OCI-LY3 (cell line): ENCODE data around the gene LMX1A.

Source experiments
- H2AFZ ChIP-seq: fragments of 200-600, 300-600 bp; shearing (Covaris generic); 2 replicates; pipeline ENCODE4 v1.6.0; 2014; ENCODE audit warnings: antibody characterized with exemption, low read depth, low read length
- H3K27ac ChIP-seq: fragments of 200-600, 300-600 bp; sonication (generic); 2 replicates; pipeline ENCODE4 v1.5.1; 2014; ENCODE audit warnings: mild to moderate bottlenecking, low read length, moderate library complexity, mixed read lengths
- H3K27me3 ChIP-seq: fragments of 200-600, 300-600 bp; sonication (generic); 2 replicates; pipeline ENCODE4 v1.6.1; 2014; ENCODE audit warnings: low read depth, low read length, mixed read lengths
- H3K36me3 ChIP-seq: fragments of 200-600, 300-600 bp; sonication (generic); replicated peaks from 2 replicates; pipeline ENCODE3; 2014; ENCODE audit warnings: low read depth, low read length, mixed read lengths
- H3K4me1 ChIP-seq: fragments of 300-600, 200-600 bp; sonication (generic); 2 replicates; pipeline ENCODE4 v1.6.1; 2014; ENCODE audit warnings: low read length, mixed read lengths
- H3K4me2 ChIP-seq: fragments of 200-600, 300-600 bp; sonication (generic); 2 replicates; pipeline ENCODE4 v1.6.1; 2014; ENCODE audit warnings: low read length, mixed read lengths
- H3K4me3 ChIP-seq: fragments of 300-600, 200-600 bp; sonication (generic); 2 replicates; pipeline ENCODE4 v1.5.1; 2014; ENCODE audit warnings: antibody characterized with exemption, mild to moderate bottlenecking, low read length, moderate library complexity
- H3K79me2 ChIP-seq: fragments of 300-600, 200-600 bp; shearing (Covaris generic); 2 replicates; pipeline ENCODE4 v1.6.1; 2014; ENCODE audit warnings: mild to moderate bottlenecking, low read length, mixed read lengths
- H3K9ac ChIP-seq: fragments of 300-600, 200-600 bp; shearing (Covaris generic); 2 replicates; pipeline ENCODE4 v1.6.0; 2014; ENCODE audit warnings: mild to moderate bottlenecking, low read length, moderate library complexity
- H3K9me3 ChIP-seq: fragments of 200-600, 300-600 bp; shearing (Covaris generic); 2 replicates; pipeline ENCODE4 v1.6.1; 2014; ENCODE audit warnings: low read length, mixed read lengths; ENCODE audit not compliant: insufficient read depth
- H4K20me1 ChIP-seq: fragments of 200-600, 300-600 bp; sonication (generic); 2 replicates; pipeline ENCODE4 v1.6.1; 2016; ENCODE audit warnings: low read length, mixed read lengths; ENCODE audit not compliant: insufficient read depth
- EZH2phosphoT487 ChIP-seq: fragments of 200-600 bp; shearing (Covaris generic); IDR thresholded peaks from 2 replicates; pipeline ENCODE4 v1.6.1; 2018; ENCODE audit warnings: antibody characterized with exemption, mixed run types, low read depth
- TF ChIP-seq, protein P1 (sequence below): fragments of 200-600, 300-600 bp; sonication (generic); IDR thresholded peaks from 2 replicates; pipeline ENCODE4 v1.5.1; 2014; ENCODE audit warnings: antibody characterized with exemption, low read length, low read depth

Gene LMX1A

DNA sequence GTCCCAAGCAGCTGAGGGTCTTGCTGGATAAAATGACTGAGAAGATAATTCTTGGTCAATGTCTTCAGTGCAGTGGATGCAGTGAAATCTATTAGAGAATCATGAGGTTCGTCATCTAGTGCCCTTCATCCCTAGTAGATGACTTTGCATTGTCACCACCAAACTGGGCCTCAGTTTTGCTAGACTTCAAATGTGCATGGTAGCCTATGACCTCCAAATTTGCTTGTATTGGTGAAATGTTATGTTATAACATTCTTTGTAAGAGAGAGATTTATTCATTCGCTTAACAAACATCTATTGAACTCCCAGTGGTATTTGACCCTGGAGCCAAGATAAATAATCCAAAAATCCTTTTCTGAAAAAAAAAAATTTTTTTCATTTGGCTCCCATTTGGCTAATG is 183.8 kb downstream of the LMX1A start:
- no peak overlapping the region for H2AFZ ChIP-seq
- H3K4me3 ChIP-seq = no peak overlapping the region
- H3K4me2 ChIP-seq = no peak overlapping the region
- no peaks in the 10 kb centered on the region for H3K79me2 ChIP-seq
- no peaks in the 10 kb centered on the region for H3K9me3 ChIP-seq
- no peak overlapping the region for H3K9ac ChIP-seq
- no peaks in the 10 kb centered on the region for H3K36me3 ChIP-seq
- TF ChIP-seq EZH2phosphoT487 = no peak
- TF ChIP-seq, protein P1, sequence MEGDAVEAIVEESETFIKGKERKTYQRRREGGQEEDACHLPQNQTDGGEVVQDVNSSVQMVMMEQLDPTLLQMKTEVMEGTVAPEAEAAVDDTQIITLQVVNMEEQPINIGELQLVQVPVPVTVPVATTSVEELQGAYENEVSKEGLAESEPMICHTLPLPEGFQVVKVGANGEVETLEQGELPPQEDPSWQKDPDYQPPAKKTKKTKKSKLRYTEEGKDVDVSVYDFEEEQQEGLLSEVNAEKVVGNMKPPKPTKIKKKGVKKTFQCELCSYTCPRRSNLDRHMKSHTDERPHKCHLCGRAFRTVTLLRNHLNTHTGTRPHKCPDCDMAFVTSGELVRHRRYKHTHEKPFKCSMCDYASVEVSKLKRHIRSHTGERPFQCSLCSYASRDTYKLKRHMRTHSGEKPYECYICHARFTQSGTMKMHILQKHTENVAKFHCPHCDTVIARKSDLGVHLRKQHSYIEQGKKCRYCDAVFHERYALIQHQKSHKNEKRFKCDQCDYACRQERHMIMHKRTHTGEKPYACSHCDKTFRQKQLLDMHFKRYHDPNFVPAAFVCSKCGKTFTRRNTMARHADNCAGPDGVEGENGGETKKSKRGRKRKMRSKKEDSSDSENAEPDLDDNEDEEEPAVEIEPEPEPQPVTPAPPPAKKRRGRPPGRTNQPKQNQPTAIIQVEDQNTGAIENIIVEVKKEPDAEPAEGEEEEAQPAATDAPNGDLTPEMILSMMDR = no peak
- H3K27me3 ChIP-seq = peaks cover 27% of the 10 kb centered on the region; the same call in 1 of the 2 replicates
- H4K20me1 ChIP-seq = no peaks in the 10 kb centered on the region
- no peaks in the 10 kb centered on the region for H3K4me1 ChIP-seq
- no peak overlapping the region for H3K27ac ChIP-seq

DNA sequence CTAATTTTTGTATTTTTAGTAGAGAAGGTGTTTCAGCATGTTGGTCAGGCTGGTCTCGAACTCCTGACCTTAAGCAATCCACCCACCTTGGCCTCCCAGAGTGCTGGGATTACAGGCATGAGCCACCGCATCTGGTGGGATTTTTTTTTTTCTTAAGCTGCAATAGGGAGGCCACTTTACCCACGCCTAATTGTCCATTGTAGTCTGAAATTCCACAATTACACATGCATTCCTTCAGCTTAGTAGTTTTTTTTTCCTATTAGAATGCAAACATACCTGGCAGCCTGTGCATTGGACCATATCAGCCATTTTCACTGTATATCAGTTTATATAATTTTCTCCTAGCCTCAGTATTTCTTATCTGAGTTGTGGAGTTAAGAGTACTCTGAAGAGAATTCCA is 186.8 kb downstream of the LMX1A start:
- no peaks in the 10 kb centered on the region for H3K9me3 ChIP-seq
- no peaks in the 10 kb centered on the region for H3K36me3 ChIP-seq
- H3K4me2 ChIP-seq = no peak overlapping the region
- TF ChIP-seq EZH2phosphoT487 = no peak
- TF ChIP-seq, protein P1 = no peak
- no peak overlapping the region for H3K9ac ChIP-seq
- no peaks in the 10 kb centered on the region for H3K4me1 ChIP-seq
- H3K27ac ChIP-seq = no peak overlapping the region
- H4K20me1 ChIP-seq = no peaks in the 10 kb centered on the region
- peaks cover 36% of the 10 kb centered on the region for H3K27me3 ChIP-seq
- H3K4me3 ChIP-seq = no peak overlapping the region
- H3K79me2 ChIP-seq = no peaks in the 10 kb centered on the region
- no peak overlapping the region for H2AFZ ChIP-seq

DNA sequence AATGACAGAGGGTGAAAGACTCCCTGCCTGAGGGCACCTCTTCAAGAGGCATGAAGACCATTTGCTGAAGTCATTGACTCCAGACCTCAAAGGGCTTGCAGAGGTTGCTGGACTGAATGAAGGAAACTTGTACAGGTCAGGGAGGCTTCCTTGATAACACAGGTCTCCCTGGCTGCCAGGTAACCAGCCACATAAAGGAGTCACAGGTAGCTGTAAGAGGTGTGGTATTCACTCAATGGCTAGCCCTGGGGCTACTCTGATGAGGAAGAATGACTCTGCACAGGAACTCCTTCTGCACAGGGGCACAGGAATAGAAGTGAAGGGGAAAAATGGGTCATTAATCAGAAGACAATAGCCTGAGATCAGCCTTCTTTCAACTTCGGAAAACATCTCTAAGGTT is 187.5 kb downstream of the LMX1A start:
- Histone ChIP-seq H2AFZ (no peak overlapping the region), H3K79me2 (no peaks in the 10 kb centered on the region), H3K4me2 (no peak overlapping the region), H3K9me3 (no peaks in the 10 kb centered on the region), H4K20me1 (no peaks in the 10 kb centered on the region), H3K36me3 (no peaks in the 10 kb centered on the region), H3K4me3 (no peak overlapping the region), H3K27me3 (peaks cover 36% of the 10 kb centered on the region), H3K9ac (no peak overlapping the region), H3K27ac (no peak overlapping the region), H3K4me1 (no peaks in the 10 kb centered on the region)
- TF ChIP-seq, protein P1 = no peak
- TF ChIP-seq EZH2phosphoT487 = no peak

GRCh38 chr1:165168467-165168866 is 188.0 kb downstream of the LMX1A start:
- H4K20me1 ChIP-seq = no peaks in the 10 kb centered on the region
- H3K27ac ChIP-seq = no peak overlapping the region
- no peak overlapping the region for H3K4me3 ChIP-seq
- H3K27me3 ChIP-seq = peaks cover 36% of the 10 kb centered on the region
- H3K4me2 ChIP-seq = no peak overlapping the region
- H3K4me1 ChIP-seq = no peaks in the 10 kb centered on the region
- H3K36me3 ChIP-seq = no peaks in the 10 kb centered on the region
- H3K9me3 ChIP-seq = no peaks in the 10 kb centered on the region
- H3K79me2 ChIP-seq = no peaks in the 10 kb centered on the region
- H2AFZ ChIP-seq = no peak overlapping the region
- TF ChIP-seq, protein P1 = no peak
- no peak for TF ChIP-seq EZH2phosphoT487
- H3K9ac ChIP-seq = no peak overlapping the region
